Activated T-cell treated with anti-CD3 and anti-CD28 coated beads, Interleukin-2, amount 50 U/mL, for 24 hours (primary cell): ENCODE measurements around the gene RAET1E.
"Not testable (repeated sequence)": the region's sequence is repeated elsewhere in the genome, so short reads cannot be mapped to it uniquely, and the experiment has no call there.

Source experiments
- DNase-seq: peaks from one replicate; pipeline ENCODE4 v3.0.0-alpha.2; 2020
- H3K27ac Mint-ChIP-seq: 2 replicates; pipeline ENCODE4 v1.8.0; 2020; ENCODE audit warnings: mild to moderate bottlenecking, mixed read lengths
- H3K27me3 Mint-ChIP-seq: 2 replicates; pipeline ENCODE4 v1.8.0; 2020; ENCODE audit warnings: mixed read lengths
- H3K36me3 Mint-ChIP-seq: 2 replicates; pipeline ENCODE4 v1.8.0; 2020; ENCODE audit warnings: low read depth, mixed read lengths
- H3K4me1 Mint-ChIP-seq: 2 replicates; pipeline ENCODE4 v1.8.0; 2020; ENCODE audit warnings: low read depth, mixed read lengths
- H3K4me3 Mint-ChIP-seq: 2 replicates; pipeline ENCODE4 v1.8.0; 2020; ENCODE audit warnings: mild to moderate bottlenecking, moderate library complexity, mixed read lengths
- H3K9me3 Mint-ChIP-seq: 2 replicates; pipeline ENCODE4 v1.8.0; 2020; ENCODE audit warnings: mixed read lengths

RAET1E gene

DNA sequence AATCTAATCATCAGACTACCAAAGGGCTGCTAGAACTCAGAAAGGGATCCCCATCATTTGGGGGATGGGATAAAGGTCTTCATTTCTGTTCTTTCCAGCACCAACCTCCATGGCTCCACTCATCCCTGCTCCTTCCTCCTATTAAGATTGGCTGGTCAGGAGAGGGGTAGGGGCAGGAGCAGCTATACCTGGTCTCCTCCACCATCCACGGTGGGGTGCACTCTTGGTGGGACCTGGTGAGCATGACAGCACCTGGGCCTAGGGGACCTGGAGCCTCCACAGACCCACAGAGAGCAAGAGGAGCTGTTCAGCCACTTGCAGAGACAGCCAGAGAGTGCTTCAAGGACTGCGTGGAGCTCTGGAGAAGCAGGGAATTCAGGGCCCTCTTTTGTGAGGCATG, 37.8 kb upstream of the RAET1E start:
- no peak overlapping the region for H3K27ac Mint-ChIP-seq
- peaks cover 93% of the 10 kb centered on the region for H3K27me3 Mint-ChIP-seq

DNA sequence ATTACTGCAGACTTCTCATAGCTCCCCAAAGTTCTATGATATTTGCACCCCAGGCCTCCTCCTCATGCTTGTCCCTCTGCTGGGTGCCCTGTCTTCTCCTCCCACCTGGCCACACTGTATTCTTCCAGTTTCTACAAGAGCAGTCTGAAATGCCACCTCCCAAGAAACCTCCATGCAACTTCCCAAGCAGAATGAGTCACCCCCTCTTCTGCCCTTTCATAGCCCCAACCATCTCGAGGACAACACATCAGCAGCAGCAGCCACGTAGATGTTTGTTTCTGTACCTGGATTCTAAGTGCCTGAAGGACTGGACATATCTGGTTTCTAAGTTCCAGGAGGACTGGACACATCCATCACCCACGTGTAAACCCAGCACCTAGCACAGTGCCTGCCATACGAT, 37.3 kb upstream of the RAET1E start:
- Mint-ChIP-seq H3K27me3 (peaks cover 93% of the 10 kb centered on the region), H3K9me3 (no peaks in the 10 kb centered on the region), H3K36me3 (no peaks in the 10 kb centered on the region), H3K4me3 (no peak overlapping the region), H3K4me1 (peaks cover 28% of the 10 kb centered on the region), H3K27ac (no peak overlapping the region)
- no peak for DNase-seq

More for the DNA sequence above, 37.8 kb upstream of the RAET1E start:
- H3K4me1 Mint-ChIP-seq = peaks cover 32% of the 10 kb centered on the region
- H3K36me3 Mint-ChIP-seq = no peaks in the 10 kb centered on the region
- DNase-seq = no peak
- no peaks in the 10 kb centered on the region for H3K9me3 Mint-ChIP-seq
- H3K4me3 Mint-ChIP-seq = no peak overlapping the region

DNA sequence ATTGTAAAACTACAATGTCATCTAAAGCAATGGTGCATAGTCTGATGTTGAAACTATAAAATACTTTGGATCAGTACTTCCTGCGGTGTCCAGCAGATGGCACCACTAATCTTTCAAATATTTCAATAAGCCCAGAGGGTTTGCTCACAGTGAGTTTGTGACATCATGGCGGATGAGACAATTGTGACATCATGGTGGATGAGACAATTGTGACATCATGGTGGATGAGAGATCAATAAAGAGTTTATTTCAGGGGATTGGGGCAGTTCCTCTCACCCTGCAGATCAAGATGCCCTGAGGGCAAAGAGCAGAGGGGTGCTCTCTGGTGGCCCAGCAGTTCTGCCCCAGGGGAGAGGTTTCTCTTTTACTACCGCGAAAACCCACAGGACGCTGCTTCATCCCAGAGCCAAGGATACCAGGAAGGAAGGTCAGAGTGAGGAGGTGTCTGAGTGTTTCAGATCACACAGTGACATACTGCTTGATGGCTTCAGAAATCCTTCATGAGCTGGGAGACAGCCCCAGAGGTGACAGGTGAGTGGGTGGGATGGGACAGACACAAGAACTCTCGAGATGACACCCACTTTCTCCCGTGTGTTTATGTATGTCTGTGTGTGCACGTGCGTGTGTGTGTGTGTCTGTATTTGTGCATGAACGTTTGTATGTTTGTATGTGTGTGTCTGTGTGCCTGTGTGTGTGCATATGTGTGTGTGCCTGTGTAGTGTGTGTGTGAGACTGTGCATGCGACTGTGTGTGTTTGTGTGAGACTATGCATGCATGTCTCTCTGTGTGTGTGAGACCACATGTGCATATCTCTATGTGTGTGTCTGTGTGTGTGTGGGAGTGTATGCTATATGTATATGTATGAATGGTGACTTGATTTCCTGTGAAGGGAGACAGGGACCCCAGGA, 36.6 kb upstream of the RAET1E start:
- H3K9me3 Mint-ChIP-seq = no peaks in the 10 kb centered on the region
- peak; percentile 68 for DNase-seq
- H3K36me3 Mint-ChIP-seq = no peaks in the 10 kb centered on the region
- H3K27me3 Mint-ChIP-seq = peaks cover 93% of the 10 kb centered on the region
- no peak overlapping the region for H3K27ac Mint-ChIP-seq
- peaks cover 22% of the 10 kb centered on the region for H3K4me1 Mint-ChIP-seq
- H3K4me3 Mint-ChIP-seq = no peak overlapping the region

DNA sequence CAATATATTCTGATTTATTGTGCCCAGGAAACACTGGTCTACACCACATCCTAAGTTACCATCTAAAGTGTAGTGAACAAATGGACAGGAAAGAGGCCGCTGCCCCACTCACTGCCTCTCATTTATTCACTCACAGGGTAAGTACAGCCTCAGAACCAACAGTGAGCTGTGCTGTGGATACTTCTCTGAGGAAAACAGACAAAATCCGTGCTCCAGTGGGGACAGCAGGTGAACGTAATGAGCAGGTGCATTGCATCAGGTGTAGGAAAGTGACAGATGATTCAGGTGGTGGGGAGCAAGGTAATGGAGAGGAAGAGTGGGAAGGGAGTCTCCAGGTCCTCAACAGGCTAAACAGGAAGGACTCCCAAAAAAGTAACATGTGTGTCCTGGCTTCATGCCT, 35.5 kb upstream of the RAET1E start:
- no peaks in the 10 kb centered on the region for H3K36me3 Mint-ChIP-seq
- H3K4me3 Mint-ChIP-seq = no peak overlapping the region
- no peak overlapping the region for H3K27ac Mint-ChIP-seq
- H3K4me1 Mint-ChIP-seq = peaks cover 13% of the 10 kb centered on the region
- no peaks in the 10 kb centered on the region for H3K9me3 Mint-ChIP-seq
- DNase-seq = no peak
- H3K27me3 Mint-ChIP-seq = peaks cover 94% of the 10 kb centered on the region

DNA sequence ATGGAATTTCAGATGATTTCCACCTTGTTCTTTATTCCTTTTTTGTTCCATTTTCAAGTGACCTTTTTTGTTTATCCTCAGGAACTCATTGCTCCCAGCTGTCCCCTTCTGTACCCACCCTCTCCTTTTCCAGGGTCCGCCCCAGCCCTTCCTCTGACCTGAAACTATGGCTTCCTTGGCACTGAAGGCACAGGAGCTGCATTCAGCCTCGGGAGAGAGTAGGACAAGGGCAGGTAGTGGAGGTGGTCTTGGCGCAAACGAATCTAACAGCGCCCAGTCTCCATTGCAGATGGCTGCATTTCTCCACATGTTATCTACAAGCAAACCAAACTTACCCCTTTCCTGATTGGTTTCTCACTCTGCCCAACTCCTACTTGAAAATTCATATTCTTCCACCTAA, 35.1 kb upstream of the RAET1E start:
- H3K4me3 Mint-ChIP-seq = no peak overlapping the region

DNA sequence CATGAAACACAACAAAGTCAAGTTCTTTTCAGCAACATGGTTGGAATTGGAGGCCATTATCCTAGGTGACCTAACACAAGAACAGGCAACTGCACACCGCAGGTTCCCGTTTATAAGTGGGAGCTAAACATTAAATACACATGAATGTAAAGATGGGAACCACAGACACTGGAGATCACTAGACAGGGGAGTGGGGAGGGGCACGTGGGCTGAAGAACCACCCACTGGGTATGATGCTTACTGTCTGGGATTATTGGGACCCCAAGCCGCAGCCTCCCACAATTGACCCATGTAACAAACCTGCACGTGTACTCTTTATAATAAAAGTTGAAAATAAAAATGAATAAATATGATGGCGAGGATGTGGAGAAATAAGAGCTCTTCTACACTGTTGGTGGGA, 33.6 kb upstream of the RAET1E start:
- H3K27me3 Mint-ChIP-seq = peaks cover 93% of the 10 kb centered on the region
- DNase-seq = no peak
- no peaks in the 10 kb centered on the region for H3K36me3 Mint-ChIP-seq
- peaks cover 8% of the 10 kb centered on the region for H3K4me1 Mint-ChIP-seq
- H3K27ac Mint-ChIP-seq = no peak overlapping the region
- H3K9me3 Mint-ChIP-seq = no peaks in the 10 kb centered on the region
- no peak overlapping the region for H3K4me3 Mint-ChIP-seq

More for the DNA sequence above, 35.1 kb upstream of the RAET1E start:
- Mint-ChIP-seq H3K36me3 (no peaks in the 10 kb centered on the region), H3K9me3 (no peaks in the 10 kb centered on the region), H3K27ac (no peak overlapping the region), H3K4me1 (peaks cover 9% of the 10 kb centered on the region), H3K27me3 (peaks cover 94% of the 10 kb centered on the region)
- DNase-seq = no peak

DNA sequence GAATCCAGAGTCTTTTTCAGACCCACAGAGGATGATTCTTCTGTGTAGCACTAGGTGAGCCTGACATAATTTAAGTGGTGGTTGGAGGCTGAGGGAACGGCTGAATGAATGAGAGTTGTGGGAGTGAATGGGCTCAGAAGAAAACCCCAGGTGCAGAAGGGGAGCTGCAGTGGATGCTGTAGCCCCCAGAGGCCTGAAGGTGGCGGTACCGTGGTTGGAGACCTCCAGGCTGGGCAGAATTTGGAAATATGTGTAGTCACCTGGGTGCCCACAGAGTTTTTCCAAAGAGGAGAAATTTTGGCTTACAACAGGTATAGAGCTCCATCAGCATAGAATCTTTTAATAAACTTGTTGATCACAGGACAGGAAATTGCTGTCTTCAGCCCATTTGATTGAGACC, 31.5 kb upstream of the RAET1E start:
- Mint-ChIP-seq H3K27ac (no peak overlapping the region), H3K4me1 (peaks cover 9% of the 10 kb centered on the region), H3K36me3 (no peaks in the 10 kb centered on the region), H3K9me3 (no peaks in the 10 kb centered on the region), H3K4me3 (no peak overlapping the region), H3K27me3 (peaks cover 91% of the 10 kb centered on the region)
- DNase-seq = peak; percentile 27

DNA sequence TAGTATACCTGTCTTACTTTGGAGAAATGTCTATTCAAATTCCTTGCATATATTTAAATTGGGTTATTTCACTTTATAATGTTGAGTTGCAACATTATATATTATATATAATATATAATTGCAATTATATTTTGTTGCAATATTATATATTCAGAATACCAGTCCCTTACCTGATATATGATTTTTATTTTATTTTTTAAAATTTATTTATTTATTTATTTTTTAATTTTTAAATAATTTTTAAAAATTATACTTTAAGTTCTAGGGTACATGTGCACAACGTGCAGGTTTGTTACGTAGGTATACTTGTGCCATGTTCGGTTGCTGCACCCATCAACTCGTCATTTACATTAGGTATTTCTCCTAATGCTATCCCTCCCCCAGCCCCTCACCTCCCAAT, 29.1 kb upstream of the RAET1E start:
- H3K36me3 Mint-ChIP-seq = not testable (repeated sequence)

DNA sequence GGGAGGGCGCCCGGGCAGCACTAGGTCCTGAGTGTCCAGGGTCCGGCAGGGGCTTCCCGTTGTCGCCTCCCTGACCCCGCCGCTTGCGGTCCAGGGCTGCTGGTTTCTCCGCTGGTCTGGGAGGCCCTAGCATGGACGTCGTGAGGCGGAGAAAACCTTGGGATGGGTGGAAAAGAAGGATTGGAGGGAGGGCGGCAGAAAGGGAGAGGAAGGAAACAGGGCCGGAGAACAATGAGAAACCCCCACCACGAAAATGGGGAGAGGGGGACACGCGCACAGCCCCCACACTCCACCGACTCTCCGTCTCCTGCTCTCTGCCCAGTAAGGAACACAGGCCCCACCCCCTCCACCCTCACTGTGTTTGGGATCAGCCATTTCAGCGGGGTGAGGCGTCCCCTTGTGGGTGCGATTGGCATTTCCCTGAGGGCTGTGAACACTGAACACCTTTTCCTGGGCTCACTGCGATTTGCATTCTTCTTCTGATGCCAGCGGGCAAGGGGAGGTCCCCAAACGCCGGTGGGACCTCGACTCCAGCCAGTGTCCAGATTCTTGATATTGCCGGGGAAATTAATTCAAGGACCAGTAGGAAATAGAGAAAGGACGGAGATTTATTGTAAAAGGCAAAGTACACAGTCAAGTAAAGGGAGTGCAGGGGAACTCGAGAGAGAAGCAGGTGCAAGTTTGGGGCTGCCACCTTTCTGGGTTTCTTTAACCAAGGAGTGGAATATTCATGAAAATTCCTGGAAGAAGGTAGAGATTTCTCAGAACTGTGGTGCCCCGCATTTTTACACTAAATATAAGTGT, 28.3 kb upstream of the RAET1E start:
- no peaks in the 10 kb centered on the region for H3K36me3 Mint-ChIP-seq
- H3K27ac Mint-ChIP-seq = no peak overlapping the region
- peaks cover 24% of the 10 kb centered on the region for H3K4me1 Mint-ChIP-seq
- peak overlapping the region; percentile 50 for H3K4me3 Mint-ChIP-seq
- DNase-seq = peak; percentile 84
- H3K9me3 Mint-ChIP-seq = no peaks in the 10 kb centered on the region
- H3K27me3 Mint-ChIP-seq = peaks cover 94% of the 10 kb centered on the region

More for the DNA sequence above, 29.1 kb upstream of the RAET1E start:
- H3K27ac Mint-ChIP-seq, DNase-seq, H3K9me3 Mint-ChIP-seq, H3K4me3 Mint-ChIP-seq: not testable (repeated sequence)
- peaks cover 22% of the 10 kb centered on the region for H3K4me1 Mint-ChIP-seq
- H3K27me3 Mint-ChIP-seq = peaks cover 94% of the 10 kb centered on the region

DNA sequence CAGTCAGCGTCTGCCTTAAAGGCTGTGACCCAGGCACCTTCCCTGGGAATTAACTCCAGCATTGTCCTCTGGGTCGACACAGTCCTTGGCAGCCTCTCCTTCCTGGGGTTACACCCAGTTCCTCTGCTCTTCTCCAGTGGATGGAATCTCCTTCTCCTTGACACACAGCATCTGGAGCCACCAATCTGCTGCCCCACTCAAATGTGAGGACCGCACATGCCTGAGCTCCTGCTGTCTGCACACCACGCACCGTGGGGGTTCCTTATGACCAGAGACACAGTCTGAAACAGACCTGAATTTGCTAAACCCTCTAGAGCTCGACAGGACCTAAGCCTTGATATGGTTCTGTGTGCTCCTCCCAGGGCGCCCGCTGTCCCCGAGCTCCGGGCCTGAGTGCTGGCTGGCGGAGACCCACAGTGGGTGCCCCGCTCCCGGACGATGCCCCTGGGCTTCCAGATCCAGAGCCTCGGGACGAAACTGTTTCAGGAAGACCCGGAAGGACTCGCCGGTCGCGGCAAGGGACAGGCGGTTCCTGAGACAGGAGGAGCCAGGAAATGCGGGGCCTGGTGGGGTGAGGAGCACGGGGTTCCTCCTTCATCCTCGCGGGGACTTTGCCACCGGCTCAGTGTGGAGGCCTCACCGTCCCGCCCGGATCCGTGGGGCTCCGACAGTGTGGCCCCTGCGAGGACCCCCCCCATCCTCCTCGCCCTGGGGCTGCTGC, 27.5 kb upstream of the RAET1E start:
- H3K4me1 Mint-ChIP-seq = peaks cover 24% of the 10 kb centered on the region
- no peak overlapping the region for H3K27ac Mint-ChIP-seq
- no peaks in the 10 kb centered on the region for H3K9me3 Mint-ChIP-seq
- peaks cover 94% of the 10 kb centered on the region for H3K27me3 Mint-ChIP-seq
- DNase-seq = peak; percentile 45
- no peak overlapping the region for H3K4me3 Mint-ChIP-seq
- no peaks in the 10 kb centered on the region for H3K36me3 Mint-ChIP-seq

DNA sequence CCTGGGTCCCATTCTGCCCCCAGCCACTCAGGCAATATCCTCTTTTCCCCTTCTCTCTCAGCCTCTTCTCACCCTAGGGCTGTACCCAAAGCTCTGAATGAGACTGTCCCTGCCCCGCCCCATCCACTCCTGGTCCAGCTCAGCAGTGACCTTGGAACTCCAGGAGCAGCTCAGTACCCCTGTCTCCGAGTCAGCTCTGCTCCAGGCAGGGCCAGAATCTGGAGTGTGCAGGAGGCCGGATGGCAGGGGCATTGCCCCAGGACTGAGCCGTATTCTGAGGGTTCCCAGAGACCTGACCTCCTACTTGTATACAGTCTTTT, 27.0 kb upstream of the RAET1E start:
- peaks cover 94% of the 10 kb centered on the region for H3K27me3 Mint-ChIP-seq

DNA sequence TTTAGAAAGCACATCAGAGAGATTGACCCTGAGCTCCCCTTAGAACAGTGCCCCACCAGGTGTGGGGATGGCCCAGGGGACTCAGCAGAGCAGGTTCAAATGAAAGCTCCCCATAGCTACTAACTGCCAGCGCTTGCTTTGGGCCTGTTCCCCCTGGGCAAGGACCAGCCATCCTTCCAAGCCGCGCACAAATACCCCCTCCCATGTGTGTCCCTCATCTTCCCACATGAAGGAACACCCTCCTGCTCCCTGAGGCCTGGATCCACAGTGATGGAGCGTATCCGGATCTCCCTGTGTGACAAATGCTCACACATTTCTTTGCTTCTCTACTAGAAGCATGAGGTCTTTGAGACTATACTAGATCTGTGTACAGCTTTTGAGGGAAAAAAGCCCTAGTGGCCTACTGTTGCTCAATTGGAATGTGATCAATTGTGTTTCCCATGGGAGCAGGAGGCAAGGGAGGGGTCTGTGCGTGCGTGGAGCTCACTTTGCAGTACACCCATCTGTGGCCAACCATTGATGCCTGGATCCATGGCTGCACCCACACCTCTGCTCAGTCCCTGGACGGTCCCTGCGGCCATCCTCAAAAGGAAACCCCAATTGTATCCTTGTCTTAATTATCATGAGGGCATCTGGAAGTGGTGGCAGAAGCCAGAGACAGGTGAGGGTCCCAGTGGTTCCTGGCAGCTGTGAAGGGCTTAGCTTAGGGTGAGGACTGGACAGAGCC, 26.5 kb upstream of the RAET1E start:
- DNase-seq = no peak
- no peaks in the 10 kb centered on the region for H3K36me3 Mint-ChIP-seq
- no peak overlapping the region for H3K27ac Mint-ChIP-seq
- H3K9me3 Mint-ChIP-seq = no peaks in the 10 kb centered on the region
- no peak overlapping the region for H3K4me3 Mint-ChIP-seq
- H3K27me3 Mint-ChIP-seq = peaks cover 92% of the 10 kb centered on the region
- peaks cover 24% of the 10 kb centered on the region for H3K4me1 Mint-ChIP-seq

More for the DNA sequence above, 27.0 kb upstream of the RAET1E start:
- H3K4me3 Mint-ChIP-seq = no peak overlapping the region
- no peak for DNase-seq
- peaks cover 24% of the 10 kb centered on the region for H3K4me1 Mint-ChIP-seq
- H3K9me3 Mint-ChIP-seq = no peaks in the 10 kb centered on the region
- H3K27ac Mint-ChIP-seq = no peak overlapping the region
- H3K36me3 Mint-ChIP-seq = no peaks in the 10 kb centered on the region

DNA sequence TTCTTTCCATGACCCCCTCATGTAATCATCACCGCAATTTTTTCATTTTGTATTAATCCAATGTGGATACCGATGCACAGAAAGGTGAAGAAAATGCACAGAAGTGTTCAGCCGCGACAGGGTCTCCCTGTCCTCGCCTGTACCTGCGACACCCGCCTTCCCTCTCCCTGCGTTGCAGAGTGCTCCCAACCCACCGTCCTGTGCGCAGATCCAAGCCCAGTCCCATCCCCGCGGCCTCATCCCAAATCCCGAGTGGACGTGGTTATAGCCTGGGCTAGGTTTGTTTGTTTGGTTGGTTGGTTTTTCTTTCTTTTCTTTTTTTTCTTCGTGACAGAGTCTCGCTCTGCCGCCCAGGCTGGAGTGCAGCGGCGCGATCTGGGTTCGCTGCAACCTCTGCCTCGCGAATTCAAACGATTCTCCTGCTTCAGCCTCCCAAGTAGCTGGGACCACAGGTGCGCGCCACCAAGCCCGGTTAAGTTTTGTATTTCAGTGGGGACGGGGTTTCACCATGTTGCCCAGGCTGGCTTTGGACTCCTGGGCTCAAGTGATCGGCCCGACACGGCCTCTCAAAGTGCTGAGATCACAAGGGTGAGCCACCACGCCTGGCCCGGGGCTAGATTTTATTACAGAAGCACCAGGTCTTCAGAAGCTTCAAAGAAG, 25.5 kb upstream of the RAET1E start:
- Mint-ChIP-seq H3K36me3 (no peaks in the 10 kb centered on the region), H3K4me1 (peaks cover 24% of the 10 kb centered on the region), H3K9me3 (no peaks in the 10 kb centered on the region), H3K27ac (no peak overlapping the region), H3K27me3 (peaks cover 87% of the 10 kb centered on the region), H3K4me3 (peak overlapping the region; percentile 69)
- peak; percentile 28 for DNase-seq
